ENCODE measurements around the gene CLEC6A. TPM values are rescaled to one million over a fixed set of nuclear protein-coding genes. Genes with fewer than 3 reads are reported as not detected.
"Not testable (repeated sequence)": the region's sequence is repeated elsewhere in the genome, so short reads cannot be mapped to it uniquely, and the experiment has no call there.

The CLEC6A gene
- total RNA-seq, 2 donors from 2014 or later: not detected

- intact Hi-C loops (cut with DNase I): no loop called here
- H3K36me3 ChIP-seq: no peaks in the 10 kb centered on the region
- H3K9me3 ChIP-seq: no peaks in the 10 kb centered on the region
- 81% methylated on average over 5 of the region's 5 CpGs for WGBS
- no peak for DNase-seq (ENCODE audit: low spot score)
- H3K27me3 ChIP-seq (replicated peaks; ENCODE audit: insufficient read depth): no peaks in the 10 kb centered on the region
- H3K27ac ChIP-seq: no peak overlapping the region
- no peak for TF ChIP-seq POLR2A (IDR thresholded peaks at IDR 0.05)
- no peak for TF ChIP-seq CTCF (IDR thresholded peaks at IDR 0.05)
- no peak for TF ChIP-seq POLR2AphosphoS5 (IDR thresholded peaks at IDR 0.05)
- no peaks in the 10 kb centered on the region for H3K4me1 ChIP-seq (replicated peaks)
- H3K4me3 ChIP-seq: no peak overlapping the region
Measured at GRCh38 chr12:8491646-8492530, 36.1 kb downstream of the CLEC6A start.

- intact Hi-C loops (cut with DNase I): no loop called here
- Histone ChIP-seq H3K27ac (no peak overlapping the region), H3K4me3 (no peak overlapping the region), H3K4me1 (replicated peaks) (no peaks in the 10 kb centered on the region), H3K9me3 (no peaks in the 10 kb centered on the region), H3K36me3 (no peaks in the 10 kb centered on the region), H3K27me3 (replicated peaks; ENCODE audit: insufficient read depth) (no peaks in the 10 kb centered on the region)
- TF ChIP-seq POLR2AphosphoS5 (IDR thresholded peaks at IDR 0.05): no peak
- TF ChIP-seq CTCF (IDR thresholded peaks at IDR 0.05): no peak
- no peak for TF ChIP-seq POLR2A (IDR thresholded peaks at IDR 0.05)
- no peak for DNase-seq (ENCODE audit: low spot score)
- 42% methylated on average over 2 of the region's 2 CpGs for WGBS
Measured at GRCh38 chr12:8493084-8493483, 37.3 kb downstream of the CLEC6A start.

- H3K27ac ChIP-seq; H3K36me3 ChIP-seq; H3K4me1 ChIP-seq (replicated peaks); DNase-seq (ENCODE audit: low spot score); intact Hi-C loops (cut with DNase I); H3K9me3 ChIP-seq; H3K4me3 ChIP-seq; H3K27me3 ChIP-seq (replicated peaks; ENCODE audit: insufficient read depth): not testable (repeated sequence)
- WGBS: 89% methylated on average over 4 of the region's 4 CpGs
Measured at GRCh38 chr12:8495671-8496070, 39.9 kb downstream of the CLEC6A start.

GRCh38 chr12:8496074-8496473 lies 40.3 kb downstream of the CLEC6A start:
- H3K27ac ChIP-seq; intact Hi-C loops (cut with DNase I); H3K27me3 ChIP-seq (replicated peaks; ENCODE audit: insufficient read depth); H3K4me1 ChIP-seq (replicated peaks); H3K9me3 ChIP-seq; H3K4me3 ChIP-seq; DNase-seq (ENCODE audit: low spot score); H3K36me3 ChIP-seq: not testable (repeated sequence)
- WGBS: 51% methylated on average over 6 of the region's 7 CpGs

GRCh38 chr12:8499616-8500015 lies 43.9 kb downstream of the CLEC6A start:
- 35% methylated on average over 4 of the region's 4 CpGs for WGBS

More at GRCh38 chr12:8499616-8500015, 43.9 kb downstream of the CLEC6A start:
- no peak for DNase-seq (ENCODE audit: low spot score)
- Histone ChIP-seq H3K36me3 (no peaks in the 10 kb centered on the region), H3K4me3 (no peak overlapping the region), H3K27ac (no peak overlapping the region), H3K27me3 (replicated peaks; ENCODE audit: insufficient read depth) (no peaks in the 10 kb centered on the region), H3K4me1 (replicated peaks) (no peaks in the 10 kb centered on the region), H3K9me3 (no peaks in the 10 kb centered on the region)
- intact Hi-C loops (cut with DNase I): no loop called here
- TF ChIP-seq CTCF (IDR thresholded peaks at IDR 0.05) (no peak), POLR2A (IDR thresholded peaks at IDR 0.05) (no peak), POLR2AphosphoS5 (IDR thresholded peaks at IDR 0.05) (no peak)

All from prostate gland (tissue), 2 donors.